GM19397 (cell line): ENCODE results near the gene ALKBH6.
"Not testable (repeated sequence)": the region's sequence is repeated elsewhere in the genome, so short reads cannot be mapped to it uniquely, and the experiment has no call there.

ENCODE experiments used
- ATAC-seq: cut with Tn5 transposase; IDR thresholded peaks from one replicate; pipeline ENCODE4 v1.9.1; 2021; ENCODE audit warnings: mild to moderate bottlenecking, moderate library complexity; ENCODE audit not compliant: unreplicated experiment

ALKBH6 gene

DNA sequence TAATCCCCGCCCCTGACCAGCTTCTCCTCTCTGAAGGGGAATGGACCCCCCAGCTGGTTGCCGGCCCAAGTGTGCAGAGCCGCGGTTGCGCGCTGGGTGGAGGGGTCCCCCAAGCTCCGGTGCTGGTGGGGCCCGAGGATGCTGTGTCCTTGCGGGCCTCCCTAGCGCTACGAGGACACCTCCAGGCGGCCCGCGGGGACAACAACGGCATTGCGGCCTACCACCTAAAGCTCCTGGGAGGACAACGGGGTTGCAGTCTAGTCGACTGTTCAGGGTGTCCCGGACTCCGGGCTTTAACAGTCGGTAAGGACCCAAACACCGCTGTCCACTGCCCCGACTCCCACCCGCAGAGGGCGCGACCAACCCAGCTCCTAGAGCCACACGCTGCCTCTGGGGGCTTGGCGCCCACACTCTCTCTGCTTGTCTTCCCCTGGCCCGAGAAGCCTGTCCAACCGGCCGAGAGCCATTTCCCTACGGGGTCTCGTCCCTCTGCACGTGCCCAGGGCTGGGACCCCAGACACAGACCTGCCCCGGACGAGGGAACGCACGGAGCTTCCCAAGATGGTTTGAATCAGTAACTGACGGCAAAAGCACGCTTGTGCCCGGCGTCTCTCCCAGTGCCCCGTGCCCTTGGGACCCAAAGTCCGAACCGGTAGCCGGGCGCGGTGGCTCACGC, 20.0 kb downstream of the ALKBH6 start:
- ATAC-seq = no peak

- ATAC-seq = no peak
Measured at GRCh38 chr19:35992907-35993765, 20.9 kb downstream of the ALKBH6 start.

- ATAC-seq = no peak
Measured at GRCh38 chr19:35991731-35992450, 22.1 kb downstream of the ALKBH6 start.

GRCh38 chr19:35990771-35991730, 23.0 kb downstream of the ALKBH6 start:
- ATAC-seq = no peak

GRCh38 chr19:35990156-35990555, 23.9 kb downstream of the ALKBH6 start:
- no peak for ATAC-seq

- no peak for ATAC-seq
Measured at GRCh38 chr19:35988824-35989223, 25.2 kb downstream of the ALKBH6 start.

GRCh38 chr19:35987571-35987896, 26.5 kb downstream of the ALKBH6 start:
- no peak for ATAC-seq

- no peak for ATAC-seq
Measured at GRCh38 chr19:35986664-35987570, 27.1 kb downstream of the ALKBH6 start.

- ATAC-seq = no peak
Measured at GRCh38 chr19:35986111-35986510, 27.9 kb downstream of the ALKBH6 start.

GRCh38 chr19:35983177-35983576, 30.8 kb downstream of the ALKBH6 start:
- ATAC-seq = no peak

DNA sequence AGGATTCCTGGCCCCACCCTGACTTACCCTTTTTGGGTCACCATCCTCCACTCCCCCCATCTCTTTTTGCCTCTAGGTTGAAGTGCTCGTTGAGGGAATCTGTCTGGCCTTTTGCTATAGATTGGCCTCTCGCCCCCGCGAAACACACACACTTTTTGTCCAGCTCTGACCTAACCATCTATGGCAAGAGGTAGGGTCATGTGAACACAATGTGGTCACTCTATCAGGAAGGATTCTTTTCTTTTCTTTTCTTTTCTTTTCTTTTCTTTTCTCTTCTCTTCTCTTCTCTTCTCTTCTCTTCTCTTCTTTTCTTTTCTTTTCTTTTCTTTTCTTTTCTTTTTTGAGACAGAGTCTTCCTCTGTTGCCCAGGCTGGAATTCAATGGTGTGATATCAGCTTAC, 33.0 kb downstream of the ALKBH6 start:
- ATAC-seq = not testable (repeated sequence)

- no peak for ATAC-seq
Measured at GRCh38 chr19:35978832-35979365, 35.1 kb downstream of the ALKBH6 start.

DNA sequence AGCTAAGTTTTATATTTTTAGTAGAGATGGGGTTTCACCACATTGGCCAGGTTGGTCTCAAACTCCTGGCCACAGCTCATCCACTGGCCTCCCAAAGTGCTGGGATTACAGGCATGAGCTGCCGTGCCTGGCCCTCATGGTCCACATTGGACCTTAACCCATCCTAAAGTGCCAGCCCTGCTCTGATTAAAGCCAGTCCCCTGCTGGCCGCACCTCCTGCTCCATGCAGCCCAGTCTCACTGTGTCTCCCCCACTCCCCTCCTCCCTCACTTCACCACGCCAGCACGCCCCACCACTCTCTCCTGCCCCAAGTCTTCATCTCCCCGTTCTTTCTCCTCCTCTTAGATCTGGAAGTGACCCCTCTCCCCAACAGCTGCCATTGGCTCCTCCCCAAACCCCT, 35.7 kb downstream of the ALKBH6 start:
- no peak for ATAC-seq

DNA sequence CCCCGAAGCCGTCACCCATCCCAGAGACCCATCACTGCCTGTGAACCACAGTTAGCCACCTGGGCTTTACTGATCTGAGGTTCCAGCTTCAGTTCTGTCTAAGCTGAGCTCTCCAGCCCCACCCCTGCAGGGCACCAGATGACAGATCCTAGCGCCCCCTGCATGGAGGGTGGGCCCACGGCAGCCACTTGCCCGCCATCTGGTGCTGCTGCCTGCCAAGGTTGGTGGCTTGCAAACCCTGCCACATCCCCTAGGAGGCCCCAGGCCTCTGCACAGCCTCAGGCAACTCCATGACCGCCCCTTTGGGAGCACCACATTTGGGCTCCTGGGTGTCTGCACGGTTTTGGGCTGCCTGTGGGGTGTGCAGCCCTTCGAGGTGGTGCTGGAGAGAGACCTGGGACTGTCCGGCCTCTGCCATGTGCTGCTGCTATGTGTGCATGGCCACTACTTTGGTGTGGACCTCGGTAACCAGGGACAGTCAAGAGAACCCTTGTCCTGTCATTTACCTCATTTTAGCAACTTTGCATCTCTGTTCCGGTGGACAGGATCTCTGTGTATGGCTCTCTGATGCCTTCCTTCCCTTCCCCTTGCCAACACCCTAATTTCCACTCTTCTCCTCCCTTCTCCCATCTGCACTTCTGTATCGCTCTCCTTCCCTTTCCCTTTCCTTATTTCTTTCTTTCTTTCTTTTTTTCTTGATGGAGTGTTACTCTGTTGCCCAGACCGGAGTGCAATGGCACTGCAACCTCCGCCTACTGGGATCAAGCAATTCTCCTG, 36.4 kb downstream of the ALKBH6 start:
- ATAC-seq = no peak

- ATAC-seq = no peak
Measured at GRCh38 chr19:35975608-35976214, 38.3 kb downstream of the ALKBH6 start.

GRCh38 chr19:35973487-35973886, 40.5 kb downstream of the ALKBH6 start:
- no peak for ATAC-seq

DNA sequence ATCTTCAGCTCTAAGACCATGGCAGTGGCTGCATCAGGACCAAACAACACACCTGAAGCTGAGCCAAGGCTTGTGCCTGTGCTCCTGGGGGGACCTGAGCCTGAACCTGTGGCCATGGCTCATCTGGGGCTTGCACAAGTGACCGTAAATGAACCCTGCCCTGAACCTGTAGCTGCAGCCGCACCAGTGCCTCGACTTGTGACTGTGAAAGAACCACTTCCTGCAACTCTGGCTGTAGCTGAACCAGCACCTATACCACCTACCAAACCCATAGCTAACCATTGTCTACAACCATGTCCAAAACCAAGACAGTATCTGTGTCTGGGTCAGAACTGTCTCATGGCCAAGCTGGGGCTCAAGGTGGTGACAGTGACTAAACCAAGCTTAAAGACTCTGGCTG, 47.2 kb downstream of the ALKBH6 start:
- no peak for ATAC-seq

GRCh38 chr19:35963514-35963913, 50.5 kb downstream of the ALKBH6 start:
- ATAC-seq = no peak
